Activated CD8-positive, alpha-beta memory T cell treated with anti-CD3 and anti-CD28 coated beads, Interleukin-2, amount 10 ng/mL, durations not matched to agents 7 days and 5 days (primary cell): Measurements from ENCODE around the gene PTCH1. TPM values are rescaled to one million over a fixed set of nuclear protein-coding genes. Genes with fewer than 3 reads are reported as not detected.

ENCODE experiments used
- ATAC-seq: fragments of 150-1000 bp; cut with Tn5 transposase; one replicate; pipeline ENCODE4 v1.10.0; 2021; ENCODE audit warnings: moderate library complexity
- CTCF ChIA-PET: fragments of 350-600 bp; sonication (Branson Sonifier 250); formaldehyde crosslinking; loops from one replicate; lab custom pipeline; 2021; ENCODE audit warnings: antibody characterized with exemption; lab: Charles Lee
- DNase-seq: peaks from one replicate; pipeline ENCODE4 v3.0.0-alpha.2; 2020
- H3K27ac Mint-ChIP-seq: one replicate; pipeline ENCODE4 v1.8.0; 2021; ENCODE audit warnings: mild to moderate bottlenecking, mixed read lengths
- H3K27me3 Mint-ChIP-seq: one replicate; pipeline ENCODE4 v1.8.0; 2021; ENCODE audit warnings: mixed read lengths
- H3K36me3 Mint-ChIP-seq: one replicate; pipeline ENCODE4 v1.8.0; 2021; ENCODE audit warnings: mild to moderate bottlenecking, mixed read lengths
- H3K4me1 Mint-ChIP-seq: one replicate; pipeline ENCODE4 v1.8.0; 2021; ENCODE audit warnings: mixed read lengths
- H3K4me3 Mint-ChIP-seq: one replicate; pipeline ENCODE4 v1.8.0; 2021; ENCODE audit warnings: mild to moderate bottlenecking, moderate library complexity, mixed read lengths
- H3K9me3 Mint-ChIP-seq: one replicate; pipeline ENCODE4 v1.8.0; 2022; ENCODE audit warnings: low read depth, mixed read lengths
- total RNA-seq, 2 experiments: library from RNA; stranded (reverse); gene quantifications; one replicate each; pipeline ENCODE4 v1.2.3, GENCODE V29; 2021

PTCH1 gene
- total RNA-seq, 2 experiments from 2014 or later: 15.2 to 17.4 TPM

DNA sequence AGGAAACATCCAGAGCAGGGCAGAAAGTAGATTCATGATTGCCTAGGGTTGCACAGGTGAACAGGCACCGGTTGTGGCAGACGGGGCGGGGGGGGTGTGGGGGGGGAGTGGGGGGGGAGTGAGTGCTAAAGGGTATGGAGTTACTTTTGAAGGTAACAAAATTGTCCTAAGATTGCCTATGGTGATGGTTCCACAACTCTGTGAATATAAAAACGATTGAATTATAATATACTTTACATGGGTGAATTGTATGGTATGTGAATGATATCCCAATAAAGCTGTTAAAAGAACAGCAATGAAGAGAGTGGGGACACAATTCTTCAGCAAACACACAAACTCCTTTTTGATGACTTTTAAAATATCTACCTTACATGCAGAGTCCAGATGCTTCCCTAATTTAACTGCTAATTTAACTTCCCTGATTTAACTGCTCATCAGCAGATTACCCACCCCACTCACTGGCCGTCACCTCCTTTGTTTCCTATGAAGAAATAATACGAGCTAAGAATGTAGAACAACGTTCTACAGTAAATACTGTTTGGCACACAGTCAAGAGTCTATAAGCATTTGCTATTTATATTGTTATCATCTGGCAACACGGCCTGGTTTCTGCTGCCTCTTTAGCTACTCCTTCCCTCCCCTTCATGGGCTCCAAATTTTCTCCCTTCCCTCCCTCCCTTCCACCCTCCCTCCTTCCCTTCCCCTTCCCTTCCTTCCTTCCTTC is 83.5 kb downstream of the PTCH1 start:
- CTCF ChIA-PET: no interaction called here
- Mint-ChIP-seq H3K27me3 (no peaks in the 10 kb centered on the region), H3K4me3 (no peak overlapping the region), H3K27ac (no peak overlapping the region), H3K9me3 (peaks cover 3% of the 10 kb centered on the region), H3K4me1 (peaks cover 2% of the 10 kb centered on the region), H3K36me3 (peaks cover 1% of the 10 kb centered on the region)
- ATAC-seq: no peak
- no peak for DNase-seq

- Mint-ChIP-seq H3K9me3 (peaks cover 3% of the 10 kb centered on the region), H3K36me3 (peaks cover 1% of the 10 kb centered on the region), H3K4me3 (no peak overlapping the region), H3K27ac (no peak overlapping the region), H3K4me1 (peaks cover 4% of the 10 kb centered on the region), H3K27me3 (no peaks in the 10 kb centered on the region)
- DNase-seq (no peak), ATAC-seq (no peak)
- CTCF ChIA-PET: interaction anchor here (1.1 kb wide), 1 partner anchor 11 kb away, joined by 3 read pairs; no protein-coding TSS in a partner anchor
Observed at GRCh38 chr9:95431286-95431685, 85.5 kb downstream of the PTCH1 start.

- DNase-seq (no peak), ATAC-seq (no peak)
- H3K36me3 Mint-ChIP-seq: peaks cover 1% of the 10 kb centered on the region
- H3K4me3 Mint-ChIP-seq: no peak overlapping the region
- CTCF ChIA-PET: interaction anchor here (1.1 kb wide), 2 partner anchors 9 to 57 kb away, joined by 3 read pairs; no protein-coding TSS in a partner anchor
- H3K27ac Mint-ChIP-seq: no peak overlapping the region
- H3K9me3 Mint-ChIP-seq: peaks cover 3% of the 10 kb centered on the region
- peaks cover 9% of the 10 kb centered on the region for H3K4me1 Mint-ChIP-seq
- H3K27me3 Mint-ChIP-seq: no peaks in the 10 kb centered on the region
Observed at GRCh38 chr9:95429948-95430620, 86.7 kb downstream of the PTCH1 start.

DNA sequence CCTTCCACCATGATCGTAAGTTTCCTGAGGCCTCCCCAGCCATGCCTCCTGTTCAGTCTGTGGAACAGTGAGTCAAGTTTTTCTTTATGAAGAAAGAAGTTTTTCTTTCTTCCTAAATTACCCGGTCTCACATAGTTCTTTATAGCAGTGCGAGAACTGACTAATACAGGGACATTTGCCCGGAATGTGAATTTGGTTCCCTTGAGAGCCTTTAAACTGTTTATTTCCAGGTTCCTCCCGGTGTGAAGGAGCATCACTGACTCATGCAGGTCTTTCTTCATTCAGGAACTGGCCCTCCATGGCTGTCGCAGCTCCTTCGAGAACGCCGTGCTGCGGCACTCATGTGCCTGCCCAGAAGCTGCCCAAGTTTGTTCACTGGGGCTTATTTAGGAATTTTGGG is 87.7 kb downstream of the PTCH1 start:
- Mint-ChIP-seq H3K27me3 (no peaks in the 10 kb centered on the region), H3K27ac (no peak overlapping the region), H3K36me3 (peaks cover 3% of the 10 kb centered on the region), H3K4me1 (peaks cover 9% of the 10 kb centered on the region), H3K9me3 (peaks cover 3% of the 10 kb centered on the region), H3K4me3 (no peak overlapping the region)
- no peak for DNase-seq
- CTCF ChIA-PET: no interaction called here
- no peak for ATAC-seq

- H3K27me3 Mint-ChIP-seq: no peaks in the 10 kb centered on the region
- peak; percentile 34 for ATAC-seq
- peak overlapping the region; percentile 49 for H3K4me3 Mint-ChIP-seq
- H3K9me3 Mint-ChIP-seq: peaks cover 10% of the 10 kb centered on the region
- CTCF ChIA-PET: interaction anchor here (0.6 kb wide), 1 partner anchor 48 kb away, joined by 4 read pairs; no protein-coding TSS in a partner anchor
- peaks cover 11% of the 10 kb centered on the region for H3K36me3 Mint-ChIP-seq
- DNase-seq: no peak
- peaks cover 9% of the 10 kb centered on the region for H3K4me1 Mint-ChIP-seq
- no peak overlapping the region for H3K27ac Mint-ChIP-seq
Observed at GRCh38 chr9:95425910-95426551, 90.7 kb downstream of the PTCH1 start.

DNA sequence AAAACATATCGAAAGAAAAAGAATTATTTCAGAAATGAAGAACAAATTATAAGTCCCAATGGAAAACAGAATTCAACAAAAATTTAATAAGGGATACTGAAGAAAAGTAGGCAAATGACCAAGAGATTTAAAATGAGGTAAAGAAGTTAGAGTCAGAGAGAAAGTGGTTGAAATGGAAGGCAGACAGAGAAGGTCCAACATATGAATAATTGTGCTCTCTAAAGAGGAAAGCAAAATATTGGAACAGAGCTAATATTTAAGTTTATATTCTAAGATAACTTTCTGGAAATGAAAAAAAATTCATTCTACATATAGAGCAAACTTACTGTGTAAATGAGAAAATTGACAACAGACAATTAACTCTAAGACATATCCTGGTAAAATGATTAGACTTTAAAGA is 94.1 kb downstream of the PTCH1 start:
- CTCF ChIA-PET: no interaction called here
- H3K4me1 Mint-ChIP-seq: peaks cover 9% of the 10 kb centered on the region
- ATAC-seq (no peak), DNase-seq (no peak)
- no peak overlapping the region for H3K27ac Mint-ChIP-seq
- H3K9me3 Mint-ChIP-seq: peaks cover 10% of the 10 kb centered on the region
- no peak overlapping the region for H3K4me3 Mint-ChIP-seq
- peaks cover 11% of the 10 kb centered on the region for H3K36me3 Mint-ChIP-seq
- H3K27me3 Mint-ChIP-seq: no peaks in the 10 kb centered on the region

DNA sequence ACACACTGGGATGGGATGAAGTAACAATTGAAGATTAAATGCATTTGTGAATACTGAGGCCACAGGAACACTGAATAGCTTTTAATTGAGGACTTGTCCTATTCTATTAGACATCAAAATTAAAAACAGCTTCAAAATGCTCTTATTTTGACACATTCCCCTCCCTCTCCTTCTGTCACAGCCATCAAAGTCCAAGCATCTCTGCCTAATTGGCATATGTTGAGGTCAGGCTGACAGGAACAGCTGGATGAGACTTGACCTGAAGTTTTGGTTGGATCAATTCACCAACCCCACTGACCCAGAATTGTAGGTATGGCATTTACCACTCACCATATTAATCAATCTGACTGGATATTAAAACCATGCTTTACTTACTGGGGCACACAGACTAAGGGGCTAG is 96.3 kb downstream of the PTCH1 start:
- peaks cover 10% of the 10 kb centered on the region for H3K9me3 Mint-ChIP-seq
- CTCF ChIA-PET: interaction anchor here (1.5 kb wide), 1 partner anchor 10 kb away, joined by 3 read pairs; no protein-coding TSS in a partner anchor
- H3K4me3 Mint-ChIP-seq: no peak overlapping the region
- no peak for DNase-seq
- H3K36me3 Mint-ChIP-seq: peaks cover 11% of the 10 kb centered on the region
- H3K4me1 Mint-ChIP-seq: no peaks in the 10 kb centered on the region
- H3K27ac Mint-ChIP-seq: no peak overlapping the region
- peaks cover 7% of the 10 kb centered on the region for H3K27me3 Mint-ChIP-seq
- ATAC-seq: no peak

DNA sequence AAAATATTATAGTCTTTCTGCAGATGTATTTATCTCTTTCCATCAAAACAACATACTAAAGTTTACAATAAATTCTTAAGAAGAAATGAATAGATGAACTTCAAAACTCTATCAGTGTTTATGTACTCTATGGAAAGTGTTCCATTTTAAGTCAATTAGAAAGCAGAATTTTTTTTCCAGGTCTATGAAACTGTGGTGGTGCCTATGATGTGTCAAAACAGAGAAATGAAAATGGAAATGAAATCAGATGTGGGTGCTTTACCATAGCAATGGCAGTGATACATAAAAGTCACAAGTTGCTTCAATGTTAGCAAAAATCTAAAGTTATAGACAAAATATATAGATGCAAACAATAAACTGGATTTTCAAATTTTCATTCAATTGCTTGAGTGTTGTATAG is 97.3 kb downstream of the PTCH1 start:
- peaks cover 7% of the 10 kb centered on the region for H3K27me3 Mint-ChIP-seq
- ATAC-seq (no peak), DNase-seq (no peak)
- CTCF ChIA-PET: no interaction called here
- no peaks in the 10 kb centered on the region for H3K4me1 Mint-ChIP-seq
- H3K36me3 Mint-ChIP-seq: peaks cover 11% of the 10 kb centered on the region
- peaks cover 10% of the 10 kb centered on the region for H3K9me3 Mint-ChIP-seq
- no peak overlapping the region for H3K27ac Mint-ChIP-seq
- H3K4me3 Mint-ChIP-seq: no peak overlapping the region

- H3K9me3 Mint-ChIP-seq: no peaks in the 10 kb centered on the region
- no peak overlapping the region for H3K4me3 Mint-ChIP-seq
- ATAC-seq: no peak
- no peaks in the 10 kb centered on the region for H3K4me1 Mint-ChIP-seq
- peaks cover 9% of the 10 kb centered on the region for H3K27me3 Mint-ChIP-seq
- CTCF ChIA-PET: no interaction called here
- no peak for DNase-seq
- no peak overlapping the region for H3K27ac Mint-ChIP-seq
- H3K36me3 Mint-ChIP-seq: peaks cover 1% of the 10 kb centered on the region
Observed at GRCh38 chr9:95415158-95415557, 101.6 kb downstream of the PTCH1 start.

DNA sequence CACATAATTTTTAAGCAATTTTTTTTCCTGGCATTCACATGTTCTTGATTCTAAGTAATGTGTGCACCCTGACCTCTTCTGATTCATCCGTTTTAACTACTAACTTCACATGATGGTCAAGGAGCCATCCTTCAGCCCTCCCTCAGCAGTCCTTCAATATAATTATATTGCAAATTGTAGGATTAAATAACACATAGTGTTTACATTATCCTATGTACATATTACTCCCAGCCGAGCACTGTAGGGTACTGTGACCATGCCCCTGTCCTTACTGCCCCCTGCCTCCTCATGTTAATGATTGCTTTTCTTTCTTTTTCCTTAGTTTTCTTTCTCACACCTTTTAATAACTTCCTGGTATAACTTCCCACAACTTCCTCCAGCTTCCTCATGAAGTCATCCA is 103.0 kb downstream of the PTCH1 start:
- H3K4me3 Mint-ChIP-seq: no peak overlapping the region
- CTCF ChIA-PET: no interaction called here
- no peaks in the 10 kb centered on the region for H3K9me3 Mint-ChIP-seq
- no peak overlapping the region for H3K27ac Mint-ChIP-seq
- H3K27me3 Mint-ChIP-seq: peaks cover 9% of the 10 kb centered on the region
- DNase-seq: no peak
- H3K4me1 Mint-ChIP-seq: no peaks in the 10 kb centered on the region
- no peak for ATAC-seq
- peaks cover 1% of the 10 kb centered on the region for H3K36me3 Mint-ChIP-seq

DNA sequence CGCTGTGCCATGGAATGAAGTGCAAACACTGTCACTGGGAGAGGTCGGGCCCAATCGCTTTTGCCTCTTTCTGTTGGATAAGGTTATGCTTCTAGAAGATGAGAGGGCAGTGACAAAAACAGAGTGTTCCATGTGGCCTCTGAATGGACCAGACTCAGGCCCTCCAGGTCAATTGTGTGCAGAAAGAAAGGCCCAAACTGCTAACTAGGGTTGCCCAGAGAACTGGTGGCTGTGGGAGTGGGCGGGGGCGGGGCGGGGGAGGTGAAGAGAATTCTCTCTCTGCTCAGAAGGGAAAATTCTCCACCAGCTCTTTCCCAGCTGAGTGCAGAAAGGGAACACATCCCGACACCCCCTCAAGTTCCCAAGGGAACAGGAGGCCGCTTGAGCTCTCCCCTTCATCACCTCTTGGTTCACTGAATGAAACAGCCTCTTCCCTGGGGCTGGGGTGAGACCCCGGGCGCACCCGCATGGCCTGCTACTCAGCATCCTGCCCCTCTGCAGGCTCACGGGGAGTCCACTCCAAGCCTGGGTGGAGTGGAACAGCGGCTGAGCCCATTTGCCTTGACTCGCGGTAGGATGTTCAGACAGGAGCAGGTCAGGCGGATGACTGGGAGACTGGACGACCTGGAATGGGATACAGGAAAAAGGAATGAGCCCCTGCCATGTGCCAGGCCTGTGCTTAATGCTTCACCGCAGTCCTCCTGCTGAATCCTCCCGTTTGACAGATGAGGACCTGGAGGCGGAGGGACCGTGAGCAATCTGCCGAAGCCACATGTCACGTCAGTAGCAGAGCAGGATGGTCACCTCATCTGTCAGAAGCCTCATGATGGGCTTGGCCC is 105.5 kb downstream of the PTCH1 start:
- DNase-seq (no peak), ATAC-seq (no peak)
- Mint-ChIP-seq H3K27ac (no peak overlapping the region), H3K4me3 (no peak overlapping the region), H3K27me3 (peaks cover 6% of the 10 kb centered on the region), H3K36me3 (no peaks in the 10 kb centered on the region), H3K9me3 (no peaks in the 10 kb centered on the region), H3K4me1 (no peaks in the 10 kb centered on the region)
- CTCF ChIA-PET: no interaction called here

- CTCF ChIA-PET: no interaction called here
- Mint-ChIP-seq H3K4me1 (no peaks in the 10 kb centered on the region), H3K4me3 (no peak overlapping the region), H3K27me3 (peaks cover 6% of the 10 kb centered on the region), H3K9me3 (no peaks in the 10 kb centered on the region), H3K36me3 (no peaks in the 10 kb centered on the region), H3K27ac (no peak overlapping the region)
- ATAC-seq (no peak), DNase-seq (no peak)
Observed at GRCh38 chr9:95409650-95410426, 106.9 kb downstream of the PTCH1 start.
